Adrenal gland (tissue), 5 donors: ENCODE data around the gene VAMP2.

ENCODE experiments used
- CTCF ChIP-seq, 6 experiments: fragments of 450-650 bp in 4 of 6; fragments of 200-600 bp in 2 of 6; sonication (generic) in 1 of 6; IDR thresholded peaks; 1 replicate in 5 of 6; 2 replicates in 1 of 6; pipeline versions ENCODE4 v1.5.1 to v1.8.0; 2016 to 2021; ENCODE audit warnings: antibody characterized with exemption in 6 of 6, mild to moderate bottlenecking in 2 of 6, moderate library complexity in 1 of 6
- POLR2A ChIP-seq, 2 donors: fragments of 450-650 bp; IDR thresholded peaks; one replicate each; pipeline ENCODE4 v1.6.1; 2017; ENCODE audit warnings: antibody characterized with exemption in 2 of 2, mild to moderate bottlenecking in 2 of 2, moderate library complexity in 1 of 2
- donor health status: DM: no; HTN: no; CAD: no.

- TF ChIP-seq CTCF (IDR thresholded peaks at IDR 0.05) (no peak), POLR2A (IDR thresholded peaks at IDR 0.05) (peak; percentile 1)
Observed at GRCh38 chr17:8154608-8155155, 8.1 kb downstream of the VAMP2 start.
